GM18508 (cell line): ENCODE measurements around the gene VTCN1.

ENCODE experiments used
- ATAC-seq: cut with Tn5 transposase; IDR thresholded peaks from one replicate; pipeline ENCODE4 v1.9.1; 2021; ENCODE audit warnings: moderate number of reproducible peaks; ENCODE audit not compliant: insufficient read depth, unreplicated experiment

VTCN1 gene

GRCh38 chr1:117213046-117213445 is 2.3 kb upstream of the VTCN1 start:
- ATAC-seq: no peak

GRCh38 chr1:117210386-117210785 is 341 bp downstream of the VTCN1 start:
- no peak for ATAC-seq

DNA sequence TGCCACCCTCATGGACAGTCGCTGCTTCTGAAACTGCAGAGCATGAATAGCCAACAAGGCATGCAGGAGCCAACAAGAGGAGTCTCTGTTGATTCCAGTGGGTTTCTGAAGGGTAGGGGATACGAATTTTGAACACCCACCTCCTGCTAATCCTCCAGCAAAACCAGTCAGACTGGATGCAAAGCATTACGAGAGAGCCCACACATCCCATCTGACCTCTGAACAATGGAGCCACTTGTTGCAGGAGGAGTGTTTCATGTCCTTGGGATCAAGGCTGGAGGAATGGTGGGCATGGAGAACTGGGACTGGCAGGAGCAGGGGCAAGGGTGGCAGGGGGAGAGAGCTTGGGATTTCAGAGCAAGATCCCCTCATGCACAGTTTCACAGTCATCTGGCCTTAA is 1.6 kb downstream of the VTCN1 start:
- no peak for ATAC-seq

GRCh38 chr1:117208580-117208979 is 2.1 kb downstream of the VTCN1 start:
- no peak for ATAC-seq

DNA sequence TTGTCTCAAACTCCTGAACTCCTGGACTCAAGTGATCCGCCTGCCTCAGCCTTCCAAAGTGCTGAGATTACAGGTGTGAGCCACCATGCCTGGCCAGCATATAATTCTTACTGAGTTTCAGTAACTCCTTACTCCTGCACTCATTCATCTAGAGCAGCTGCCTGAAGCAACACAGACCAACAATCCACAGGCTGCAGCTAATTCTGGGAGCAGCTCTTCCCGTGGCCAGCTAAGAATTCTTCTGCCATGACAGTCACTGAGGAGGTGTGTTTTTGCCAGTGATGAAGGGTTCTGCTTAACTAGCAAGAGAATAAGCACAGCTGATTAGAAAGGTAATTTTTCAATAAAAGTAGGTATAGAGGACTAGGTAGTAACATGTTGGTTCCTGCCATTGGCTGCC is 5.4 kb downstream of the VTCN1 start:
- ATAC-seq: no peak

DNA sequence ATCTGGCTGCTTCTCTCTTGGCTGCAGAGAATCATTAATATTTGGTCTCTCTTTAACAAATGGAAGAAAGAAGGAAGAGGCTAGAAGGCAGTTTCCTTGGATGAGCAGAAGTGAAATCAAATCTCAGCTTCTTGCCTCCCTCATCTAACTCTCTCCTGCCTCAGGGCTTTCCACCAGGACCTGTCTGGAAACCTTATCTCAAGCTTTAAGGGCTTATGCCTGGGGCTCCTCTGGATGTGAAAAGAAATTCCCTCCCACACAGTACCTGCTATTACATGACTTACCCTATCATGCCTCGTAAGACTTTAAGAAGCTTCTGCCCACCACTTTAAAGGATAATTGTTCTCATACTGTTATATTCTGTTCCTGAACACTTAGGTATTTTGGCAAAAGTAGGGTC is 8.9 kb downstream of the VTCN1 start:
- no peak for ATAC-seq

GRCh38 chr1:117198097-117198496 is 12.6 kb downstream of the VTCN1 start:
- no peak for ATAC-seq

DNA sequence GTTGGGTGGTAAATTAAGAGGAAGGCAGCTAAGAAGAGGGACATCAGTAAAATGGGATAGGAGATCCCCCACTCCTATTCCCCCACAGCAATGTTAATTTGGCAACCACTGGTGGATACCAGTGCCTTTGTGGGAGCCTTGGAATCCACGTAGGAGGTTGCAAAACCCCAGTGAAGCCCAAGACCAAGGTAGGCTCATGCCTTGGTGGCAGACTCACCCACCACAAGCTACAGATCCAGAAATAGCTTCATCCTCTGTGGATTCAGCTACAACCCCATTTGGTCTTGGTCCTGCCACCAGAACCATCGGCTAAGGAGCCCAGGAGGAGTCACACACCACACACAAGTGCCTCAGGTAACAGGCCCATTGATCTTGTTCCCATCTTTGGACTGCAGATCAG is 21.0 kb downstream of the VTCN1 start:
- no peak for ATAC-seq

DNA sequence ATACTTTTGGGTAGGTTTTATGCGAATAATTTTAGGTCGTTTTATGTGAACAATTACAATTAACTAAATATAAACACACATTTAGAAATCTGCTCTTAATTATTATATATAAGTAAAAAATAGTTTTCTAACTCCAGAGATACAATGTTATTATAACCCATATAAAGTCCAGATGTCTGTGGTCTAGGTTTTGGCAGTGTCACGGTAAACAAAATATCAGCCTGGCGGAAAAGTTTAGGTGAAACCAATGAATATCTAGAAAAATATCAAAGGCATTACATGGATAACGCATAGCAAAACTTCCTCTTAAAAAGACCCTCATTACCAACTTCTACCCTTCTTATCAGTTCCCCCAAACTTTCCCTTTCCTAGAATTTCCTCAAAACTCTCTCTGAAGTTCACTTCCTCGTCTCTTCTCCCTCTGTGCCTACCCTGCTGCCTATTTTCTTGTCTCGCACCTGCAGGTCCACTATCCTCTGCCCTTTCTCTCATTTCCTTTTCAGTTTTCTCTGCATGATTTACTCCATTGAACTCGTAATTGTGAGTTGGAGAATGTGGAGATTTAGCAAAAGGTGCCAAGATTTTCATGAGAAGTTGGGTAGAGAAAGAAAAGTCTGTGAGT is 21.8 kb downstream of the VTCN1 start:
- ATAC-seq: no peak

GRCh38 chr1:117188170-117188815 is 22.4 kb downstream of the VTCN1 start:
- no peak for ATAC-seq

DNA sequence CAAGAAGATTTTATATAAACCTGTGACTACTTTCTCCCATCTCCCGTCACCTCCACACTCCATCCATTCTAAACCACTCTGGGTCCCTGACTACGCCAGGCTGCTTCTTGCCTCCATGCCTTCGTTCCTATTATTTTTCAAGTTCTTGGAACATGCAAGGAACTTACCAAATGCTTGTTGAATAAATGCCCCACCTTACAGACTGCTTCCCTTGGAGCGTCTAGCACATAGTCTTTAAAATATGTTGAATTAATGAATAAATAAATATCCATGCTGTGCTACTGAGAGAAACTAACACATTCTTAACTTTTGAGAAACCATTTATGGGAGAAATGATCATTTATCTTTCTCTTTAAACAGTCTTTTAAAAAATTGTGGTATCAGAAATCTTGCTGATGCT is 27.6 kb downstream of the VTCN1 start:
- no peak for ATAC-seq

DNA sequence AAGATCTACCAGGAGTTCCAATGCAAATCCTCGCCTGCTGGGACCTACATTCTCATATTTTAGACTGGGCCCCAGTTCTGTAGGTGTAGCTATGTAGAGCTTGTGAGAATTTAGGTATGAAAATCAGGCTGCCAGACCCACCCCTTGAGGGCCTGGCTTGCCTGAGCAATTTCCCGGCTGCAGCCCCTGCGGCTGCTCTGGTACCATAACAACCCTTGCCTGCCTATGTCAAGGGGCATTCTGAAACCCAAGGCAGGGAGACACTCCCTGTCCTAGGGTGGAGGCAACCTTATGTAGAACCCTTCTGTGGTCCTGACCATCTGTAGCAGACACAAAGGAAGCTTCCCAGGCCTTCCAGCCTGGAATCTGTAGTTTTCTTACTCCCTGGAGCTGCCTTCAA is 28.4 kb downstream of the VTCN1 start:
- ATAC-seq: no peak

GRCh38 chr1:117181630-117182041 is 29.1 kb downstream of the VTCN1 start:
- no peak for ATAC-seq

GRCh38 chr1:117180147-117180967 is 30.4 kb downstream of the VTCN1 start:
- ATAC-seq: no peak

DNA sequence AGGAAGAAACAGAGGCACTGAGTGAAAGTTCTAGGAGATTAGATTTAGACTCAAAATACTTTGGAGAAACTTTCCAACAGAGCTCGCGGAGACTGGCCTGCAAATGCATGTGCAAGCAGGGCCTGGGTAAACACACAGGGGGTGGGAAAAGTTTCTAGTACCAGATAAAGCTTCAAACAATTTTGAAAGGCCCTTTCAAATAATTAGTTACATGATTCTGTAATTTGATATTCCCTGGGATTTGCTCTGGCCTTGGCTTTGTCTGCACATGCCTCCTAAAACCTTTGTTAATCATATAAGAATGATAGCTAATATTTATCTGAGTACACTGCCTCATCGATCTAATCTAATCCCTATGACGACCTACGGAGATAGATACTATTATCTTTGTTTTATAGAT is 31.3 kb downstream of the VTCN1 start:
- no peak for ATAC-seq

GRCh38 chr1:117178756-117179155 is 32.0 kb downstream of the VTCN1 start:
- no peak for ATAC-seq

DNA sequence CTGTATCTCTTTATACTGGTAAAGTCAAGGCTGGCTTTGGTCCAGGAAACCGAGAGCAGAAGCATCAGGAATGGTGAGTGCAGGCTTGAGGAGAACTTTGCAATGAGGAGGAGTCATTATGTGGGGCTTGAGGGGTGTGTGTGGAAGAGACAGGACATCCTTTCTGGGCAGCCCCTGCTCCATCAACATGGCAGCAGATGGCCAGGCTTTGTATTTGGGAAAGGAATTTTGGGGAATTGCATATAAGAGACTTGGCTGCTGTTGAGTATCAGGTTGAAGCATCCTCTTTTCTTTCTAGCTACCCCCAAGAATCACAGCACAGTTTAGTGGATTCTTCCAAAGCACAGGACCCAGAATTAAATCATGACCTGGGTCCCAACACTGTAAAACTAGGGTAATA is 33.4 kb downstream of the VTCN1 start:
- ATAC-seq: no peak

GRCh38 chr1:117176579-117176978 is 34.1 kb downstream of the VTCN1 start:
- no peak for ATAC-seq

GRCh38 chr1:117174851-117175250 is 35.9 kb downstream of the VTCN1 start:
- ATAC-seq: no peak

DNA sequence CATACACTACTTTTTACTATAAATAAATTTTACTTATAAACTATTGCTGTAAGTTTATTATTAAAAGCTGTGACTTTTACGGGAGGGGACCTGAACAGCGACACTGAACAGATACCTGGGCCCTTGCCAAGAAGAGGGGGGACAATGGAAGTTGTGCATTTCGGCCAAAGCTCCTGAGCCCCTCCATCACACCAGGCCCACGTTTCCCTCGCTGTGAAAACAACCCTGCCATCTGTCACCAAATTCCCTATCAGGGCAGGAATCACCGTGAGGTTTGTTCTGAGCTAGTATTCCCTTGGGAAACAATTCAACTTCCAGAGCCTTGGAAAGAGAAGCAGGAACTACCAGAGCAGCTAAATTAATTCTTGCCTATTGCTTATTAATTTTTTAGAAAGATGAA is 37.0 kb downstream of the VTCN1 start:
- ATAC-seq: no peak

- ATAC-seq: no peak
Observed at GRCh38 chr1:117173006-117173405, 37.7 kb downstream of the VTCN1 start.
